ENCODE results near the gene FER.
A peak's percentile ranks its signal among the peaks of the same experiment; 100 is the strongest.
"Not testable (repeated sequence)": the region's sequence is repeated elsewhere in the genome, so short reads cannot be mapped to it uniquely, and the experiment has no call there.

The FER gene

GRCh38 chr5:108762660-108763059, 15.0 kb downstream of the FER start:
- H3K4me3 Mint-ChIP-seq = no peak overlapping the region

DNA sequence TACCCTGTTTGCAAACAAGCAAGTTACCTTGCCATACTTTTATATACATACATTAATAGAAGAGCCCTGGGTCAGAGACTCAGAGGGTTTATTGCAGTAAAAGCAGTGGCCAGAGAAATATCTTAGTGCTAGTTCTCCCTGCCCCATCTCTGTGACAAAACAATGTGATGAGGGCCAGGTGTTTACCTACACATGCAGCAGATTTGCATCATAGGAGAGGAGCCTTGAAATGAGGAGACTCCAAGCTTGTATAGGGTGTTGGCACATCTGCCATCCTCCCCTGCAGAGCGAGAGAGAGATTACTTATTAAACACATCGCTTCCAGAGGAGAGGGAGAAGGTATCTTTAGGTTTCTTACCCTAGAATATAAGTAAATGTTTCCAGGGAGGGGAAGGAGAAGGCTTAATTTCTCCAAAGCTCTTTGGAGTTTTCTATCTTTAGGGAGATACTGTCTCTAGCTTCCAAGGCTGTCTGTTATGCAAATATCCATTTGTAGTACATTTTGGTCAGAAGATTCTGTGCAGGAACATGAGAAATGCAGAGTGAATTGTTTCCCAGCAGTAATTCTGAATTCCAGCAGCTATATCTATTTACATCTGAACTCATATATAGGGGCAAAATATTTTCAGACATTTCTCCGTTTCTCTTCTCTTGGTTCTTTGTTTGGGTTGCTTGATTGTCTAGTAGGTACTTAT, 15.7 kb downstream of the FER start:
- H3K27ac Mint-ChIP-seq = no peak overlapping the region
- H3K9me3 Mint-ChIP-seq = peaks cover 2% of the 10 kb centered on the region
- ATAC-seq (ENCODE audit: low read depth) = no peak
- DNase-seq (ENCODE audit: low spot score in 2 of 2) = no peak
- H3K27me3 Mint-ChIP-seq = no peaks in the 10 kb centered on the region
- H3K36me3 Mint-ChIP-seq = peaks cover 7% of the 10 kb centered on the region
- H3K4me1 Mint-ChIP-seq = peaks cover 16% of the 10 kb centered on the region
- no peak overlapping the region for H3K4me3 Mint-ChIP-seq

More at GRCh38 chr5:108762660-108763059, 15.0 kb downstream of the FER start:
- DNase-seq (ENCODE audit: low spot score in 2 of 2) (no peak), ATAC-seq (ENCODE audit: low read depth) (no peak)
- peaks cover 7% of the 10 kb centered on the region for H3K36me3 Mint-ChIP-seq
- H3K4me1 Mint-ChIP-seq = peaks cover 16% of the 10 kb centered on the region
- H3K27me3 Mint-ChIP-seq = no peaks in the 10 kb centered on the region
- peaks cover 2% of the 10 kb centered on the region for H3K9me3 Mint-ChIP-seq
- peak overlapping the region; percentile 32 for H3K27ac Mint-ChIP-seq

GRCh38 chr5:108765647-108766046, 17.9 kb downstream of the FER start:
- Mint-ChIP-seq H3K4me1 (peaks cover 20% of the 10 kb centered on the region), H3K4me3 (no peak overlapping the region), H3K36me3 (peaks cover 6% of the 10 kb centered on the region), H3K9me3 (no peaks in the 10 kb centered on the region), H3K27ac (no peak overlapping the region), H3K27me3 (no peaks in the 10 kb centered on the region)
- DNase-seq (ENCODE audit: low spot score in 2 of 2) = no peak
- no peak for ATAC-seq (ENCODE audit: low read depth)

DNA sequence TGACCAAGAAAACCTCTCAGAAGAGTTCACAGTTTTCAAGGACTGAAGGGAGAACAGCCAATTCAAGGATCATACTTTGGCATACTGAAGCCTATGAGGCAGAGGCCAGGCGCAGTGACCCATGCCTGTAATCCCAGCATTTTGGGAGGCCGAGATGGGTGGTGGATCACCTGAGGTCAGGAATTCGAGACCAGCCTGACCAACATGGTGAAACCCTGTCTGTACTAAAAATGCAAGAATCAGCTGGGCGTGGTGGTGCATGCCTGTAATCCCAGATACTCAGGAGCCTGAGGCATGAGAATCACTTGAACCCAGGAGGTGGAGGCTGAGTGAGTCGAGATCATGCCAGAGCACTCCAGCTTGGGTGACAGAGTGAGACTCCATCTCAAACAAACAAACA, 19.2 kb downstream of the FER start:
- DNase-seq (ENCODE audit: low spot score in 2 of 2); H3K27me3 Mint-ChIP-seq; H3K36me3 Mint-ChIP-seq; H3K9me3 Mint-ChIP-seq; H3K4me3 Mint-ChIP-seq; H3K27ac Mint-ChIP-seq; ATAC-seq (ENCODE audit: low read depth): not testable (repeated sequence)
- peaks cover 20% of the 10 kb centered on the region for H3K4me1 Mint-ChIP-seq

- no peak overlapping the region for H3K27ac Mint-ChIP-seq
- ATAC-seq (ENCODE audit: low read depth) (no peak), DNase-seq (ENCODE audit: low spot score in 2 of 2) (no peak)
- peaks cover 3% of the 10 kb centered on the region for H3K9me3 Mint-ChIP-seq
- H3K4me3 Mint-ChIP-seq = no peak overlapping the region
- peaks cover 11% of the 10 kb centered on the region for H3K4me1 Mint-ChIP-seq
- peaks cover 15% of the 10 kb centered on the region for H3K36me3 Mint-ChIP-seq
- no peaks in the 10 kb centered on the region for H3K27me3 Mint-ChIP-seq
Observed at GRCh38 chr5:108769352-108769751, 21.7 kb downstream of the FER start.

- no peak for DNase-seq (ENCODE audit: low spot score in 2 of 2)
- Mint-ChIP-seq H3K9me3 (peaks cover 6% of the 10 kb centered on the region), H3K4me3 (no peak overlapping the region), H3K27me3 (no peaks in the 10 kb centered on the region), H3K27ac (no peak overlapping the region), H3K4me1 (peaks cover 5% of the 10 kb centered on the region), H3K36me3 (peaks cover 27% of the 10 kb centered on the region)
- ATAC-seq (ENCODE audit: low read depth) = no peak
Observed at GRCh38 chr5:108772626-108773025, 24.9 kb downstream of the FER start.

DNA sequence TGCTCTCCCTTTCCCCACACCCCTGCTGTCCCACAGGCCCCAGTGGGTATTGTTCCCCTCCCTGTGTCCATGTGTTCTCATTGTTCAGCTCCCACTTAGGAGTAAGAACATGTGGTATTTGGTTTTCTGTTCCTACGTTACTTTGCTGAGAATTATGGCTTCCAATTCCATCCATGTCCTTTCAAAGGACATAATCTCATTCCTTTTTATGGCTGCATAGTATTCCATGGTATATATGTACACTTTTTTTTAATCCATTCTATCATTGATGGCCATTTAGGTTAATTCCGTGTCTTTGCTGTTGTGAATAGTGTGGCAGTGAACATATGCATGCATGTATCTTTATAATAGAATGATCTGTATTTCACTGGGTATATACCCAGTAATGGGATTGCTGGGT, 25.6 kb downstream of the FER start:
- DNase-seq (ENCODE audit: low spot score in 2 of 2) (no peak), ATAC-seq (ENCODE audit: low read depth) (no peak)
- no peaks in the 10 kb centered on the region for H3K27me3 Mint-ChIP-seq
- H3K4me1 Mint-ChIP-seq = peaks cover 5% of the 10 kb centered on the region
- H3K9me3 Mint-ChIP-seq = peaks cover 8% of the 10 kb centered on the region
- H3K27ac Mint-ChIP-seq = no peak overlapping the region
- peaks cover 31% of the 10 kb centered on the region for H3K36me3 Mint-ChIP-seq
- H3K4me3 Mint-ChIP-seq = no peak overlapping the region

DNA sequence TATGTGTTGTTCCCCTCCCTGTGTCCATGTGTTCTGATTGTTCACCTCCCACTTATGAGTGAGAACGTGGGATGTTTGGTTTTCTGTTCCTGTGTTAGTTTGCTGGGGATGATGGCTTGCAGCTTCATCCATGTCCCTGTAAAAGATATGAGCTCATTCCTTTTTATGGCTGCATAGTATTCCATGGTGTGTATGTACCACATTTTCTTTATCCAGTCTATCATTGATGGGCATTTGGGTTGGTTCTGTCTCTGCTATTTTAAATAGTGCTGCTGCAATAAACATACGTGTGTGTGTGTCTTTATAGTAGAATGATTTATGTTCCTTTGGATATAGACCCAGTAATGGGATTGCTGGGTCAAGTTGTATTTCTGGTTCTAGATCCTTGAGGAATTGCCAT, 26.4 kb downstream of the FER start:
- H3K36me3 Mint-ChIP-seq = peaks cover 36% of the 10 kb centered on the region
- not testable (repeated sequence) for H3K9me3 Mint-ChIP-seq; H3K4me3 Mint-ChIP-seq; ATAC-seq (ENCODE audit: low read depth); H3K27ac Mint-ChIP-seq; DNase-seq (ENCODE audit: low spot score in 2 of 2); H3K4me1 Mint-ChIP-seq; H3K27me3 Mint-ChIP-seq

DNA sequence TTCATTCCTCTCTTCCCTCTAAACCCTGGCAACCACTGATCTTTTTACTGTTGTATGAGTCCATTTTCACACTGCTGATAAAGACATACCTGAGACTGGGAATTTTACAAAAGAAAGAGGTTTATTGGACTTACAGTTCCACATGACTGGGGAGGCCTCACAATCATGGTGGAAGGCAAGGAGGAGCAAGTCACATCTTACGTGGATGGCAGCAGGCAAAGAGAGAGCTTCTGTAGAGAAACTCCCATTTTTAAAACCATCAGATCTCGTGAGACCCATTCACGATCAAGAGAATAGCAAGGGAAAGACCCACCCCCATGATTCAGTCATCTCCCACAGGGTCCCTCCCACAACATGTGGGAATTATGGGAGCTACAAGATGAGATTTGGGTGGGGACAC, 29.9 kb downstream of the FER start:
- not testable (repeated sequence) for DNase-seq (ENCODE audit: low spot score in 2 of 2); H3K27ac Mint-ChIP-seq; H3K4me3 Mint-ChIP-seq; H3K9me3 Mint-ChIP-seq; ATAC-seq (ENCODE audit: low read depth); H3K27me3 Mint-ChIP-seq
- Mint-ChIP-seq H3K36me3 (peaks cover 32% of the 10 kb centered on the region), H3K4me1 (peaks cover 13% of the 10 kb centered on the region)

GRCh38 chr5:108784577-108784976, 36.9 kb downstream of the FER start:
- not testable (repeated sequence) for H3K4me3 Mint-ChIP-seq; H3K27ac Mint-ChIP-seq; ATAC-seq (ENCODE audit: low read depth); H3K9me3 Mint-ChIP-seq; DNase-seq (ENCODE audit: low spot score in 2 of 2); H3K27me3 Mint-ChIP-seq
- H3K4me1 Mint-ChIP-seq = peaks cover 15% of the 10 kb centered on the region
- H3K36me3 Mint-ChIP-seq = peaks cover 28% of the 10 kb centered on the region

GRCh38 chr5:108786806-108787483, 39.2 kb downstream of the FER start:
- H3K27me3 Mint-ChIP-seq = no peaks in the 10 kb centered on the region
- H3K9me3 Mint-ChIP-seq = no peaks in the 10 kb centered on the region
- peaks cover 5% of the 10 kb centered on the region for H3K4me1 Mint-ChIP-seq
- H3K4me3 Mint-ChIP-seq = no peak overlapping the region
- ATAC-seq (ENCODE audit: low read depth) = no peak
- H3K27ac Mint-ChIP-seq = no peak overlapping the region
- peaks cover 28% of the 10 kb centered on the region for H3K36me3 Mint-ChIP-seq
- DNase-seq (ENCODE audit: low spot score in 2 of 2) = no peak

- H3K36me3 Mint-ChIP-seq = peaks cover 27% of the 10 kb centered on the region
- H3K4me1 Mint-ChIP-seq = peaks cover 2% of the 10 kb centered on the region
- H3K27ac Mint-ChIP-seq = no peak overlapping the region
- no peak overlapping the region for H3K4me3 Mint-ChIP-seq
- H3K9me3 Mint-ChIP-seq = peaks cover 2% of the 10 kb centered on the region
- DNase-seq (ENCODE audit: low spot score in 2 of 2) (no peak), ATAC-seq (ENCODE audit: low read depth) (no peak)
- H3K27me3 Mint-ChIP-seq = no peaks in the 10 kb centered on the region
Observed at GRCh38 chr5:108788142-108788541, 40.4 kb downstream of the FER start.

GRCh38 chr5:108793207-108793606, 45.5 kb downstream of the FER start:
- ATAC-seq (ENCODE audit: low read depth) (no peak), DNase-seq (ENCODE audit: low spot score in 2 of 2) (no peak)
- peaks cover 13% of the 10 kb centered on the region for H3K4me1 Mint-ChIP-seq
- no peak overlapping the region for H3K4me3 Mint-ChIP-seq
- H3K9me3 Mint-ChIP-seq = peaks cover 5% of the 10 kb centered on the region
- H3K36me3 Mint-ChIP-seq = peaks cover 19% of the 10 kb centered on the region
- no peaks in the 10 kb centered on the region for H3K27me3 Mint-ChIP-seq
- H3K27ac Mint-ChIP-seq = no peak overlapping the region

- ATAC-seq (ENCODE audit: low read depth); H3K27me3 Mint-ChIP-seq; H3K9me3 Mint-ChIP-seq; H3K27ac Mint-ChIP-seq; H3K4me3 Mint-ChIP-seq; DNase-seq (ENCODE audit: low spot score in 2 of 2): not testable (repeated sequence)
- H3K36me3 Mint-ChIP-seq = peaks cover 18% of the 10 kb centered on the region
- H3K4me1 Mint-ChIP-seq = peaks cover 11% of the 10 kb centered on the region
Observed at GRCh38 chr5:108794349-108794748, 46.7 kb downstream of the FER start.

- Mint-ChIP-seq H3K27me3 (no peaks in the 10 kb centered on the region), H3K4me1 (peaks cover 11% of the 10 kb centered on the region), H3K9me3 (peaks cover 6% of the 10 kb centered on the region), H3K4me3 (no peak overlapping the region), H3K36me3 (peaks cover 35% of the 10 kb centered on the region), H3K27ac (no peak overlapping the region)
- ATAC-seq (ENCODE audit: low read depth) (no peak), DNase-seq (ENCODE audit: low spot score in 2 of 2) (no peak)
Observed at GRCh38 chr5:108797396-108797795, 49.7 kb downstream of the FER start.

All from memory B cell (primary cell).